GM18508 (cell line): ENCODE results near the gene ATP6V1G3.
"Not testable (repeated sequence)": the region's sequence is repeated elsewhere in the genome, so short reads cannot be mapped to it uniquely, and the experiment has no call there.

Source experiments
- ATAC-seq: cut with Tn5 transposase; IDR thresholded peaks from one replicate; pipeline ENCODE4 v1.9.1; 2021; ENCODE audit warnings: moderate number of reproducible peaks; ENCODE audit not compliant: insufficient read depth, unreplicated experiment

Gene ATP6V1G3

GRCh38 chr1:198540580-198540979 lies at the start of gene ATP6V1G3:
Gene ATP6V1G3, minus strand, starts transcription at chr1:198540680. Its CDS starts 30 bp downstream, at chr1:198540650.
- ATAC-seq = no peak

GRCh38 chr1:198588845-198589244 lies 48.4 kb upstream of the ATP6V1G3 start:
- no peak for ATAC-seq

- no peak for ATAC-seq
Observed at GRCh38 chr1:198584163-198584562, 43.7 kb upstream of the ATP6V1G3 start.

- ATAC-seq = not testable (repeated sequence)
Observed at GRCh38 chr1:198583209-198583802, 42.8 kb upstream of the ATP6V1G3 start.

- no peak for ATAC-seq
Observed at GRCh38 chr1:198577444-198577843, 37.0 kb upstream of the ATP6V1G3 start.

GRCh38 chr1:198575798-198576641 lies 35.5 kb upstream of the ATP6V1G3 start:
- peak; percentile 79 for ATAC-seq

- no peak for ATAC-seq
Observed at GRCh38 chr1:198575292-198575691, 34.8 kb upstream of the ATP6V1G3 start.

GRCh38 chr1:198574325-198574724 lies 33.8 kb upstream of the ATP6V1G3 start:
- no peak for ATAC-seq

- no peak for ATAC-seq
Observed at GRCh38 chr1:198564716-198565115, 24.2 kb upstream of the ATP6V1G3 start.

- ATAC-seq = no peak
Observed at GRCh38 chr1:198564157-198564556, 23.7 kb upstream of the ATP6V1G3 start.

GRCh38 chr1:198563583-198563982 lies 23.1 kb upstream of the ATP6V1G3 start:
- ATAC-seq = no peak

GRCh38 chr1:198560161-198560560 lies 19.7 kb upstream of the ATP6V1G3 start:
- ATAC-seq = no peak

- ATAC-seq = no peak
Observed at GRCh38 chr1:198559362-198559761, 18.9 kb upstream of the ATP6V1G3 start.

- ATAC-seq = no peak
Observed at GRCh38 chr1:198558402-198558801, 17.9 kb upstream of the ATP6V1G3 start.

- ATAC-seq = peak; percentile 89
Observed at GRCh38 chr1:198556971-198557370, 16.5 kb upstream of the ATP6V1G3 start.

- no peak for ATAC-seq
Observed at GRCh38 chr1:198552668-198553416, 12.4 kb upstream of the ATP6V1G3 start.

- no peak for ATAC-seq
Observed at GRCh38 chr1:198550941-198551524, 10.6 kb upstream of the ATP6V1G3 start.

GRCh38 chr1:198549866-198550265 lies 9.4 kb upstream of the ATP6V1G3 start:
- ATAC-seq = peak; percentile 85

GRCh38 chr1:198548890-198549289 lies 8.4 kb upstream of the ATP6V1G3 start:
- no peak for ATAC-seq

- no peak for ATAC-seq
Observed at GRCh38 chr1:198545156-198545555, 4.7 kb upstream of the ATP6V1G3 start.

- ATAC-seq = no peak
Observed at GRCh38 chr1:198544265-198544664, 3.8 kb upstream of the ATP6V1G3 start.
